Smooth muscle cell (in vitro differentiated cells): ENCODE measurements around the gene MSMB. TPM values are rescaled to one million over a fixed set of nuclear protein-coding genes. Genes with fewer than 3 reads are reported as not detected.

ENCODE experiments used
- DNase-seq: peaks from one replicate; lab custom pipeline; 2025; ENCODE audit not compliant: unreplicated experiment; lab: John Stamatoyannopoulos, UW
- H2AFZ ChIP-seq: fragments of 200-600 bp; sonication (generic); 2 replicates; pipeline ENCODE4 v1.6.0; 2016; ENCODE audit warnings: antibody characterized with exemption, low read depth, mild to moderate bottlenecking
- H3F3A ChIP-seq: fragments of 200-600 bp; sonication (generic); 2 replicates; pipeline ENCODE4 v1.6.0; 2017; ENCODE audit warnings: antibody characterized with exemption, low read depth
- H3K27ac ChIP-seq: fragments of 200-600 bp; sonication (generic); 2 replicates; pipeline ENCODE4 v1.5.1; 2016; ENCODE audit warnings: low read depth, mild to moderate bottlenecking
- H3K27me3 ChIP-seq: fragments of 200-600 bp; sonication (generic); 2 replicates; pipeline ENCODE4 v1.6.1; 2016; ENCODE audit warnings: low read depth, mild to moderate bottlenecking
- H3K36me3 ChIP-seq: fragments of 200-600 bp; sonication (generic); 2 replicates; pipeline ENCODE4 v1.5.1; 2016; ENCODE audit warnings: low read depth
- H3K4me1 ChIP-seq: fragments of 200-600 bp; sonication (generic); 2 replicates; pipeline ENCODE4 v1.5.1; 2016; ENCODE audit warnings: low read depth
- H3K4me2 ChIP-seq: fragments of 200-600 bp; sonication (generic); 2 replicates; pipeline ENCODE4 v1.6.0; 2016; ENCODE audit warnings: mild to moderate bottlenecking
- H3K4me3 ChIP-seq: fragments of 200-600 bp; sonication (generic); 2 replicates; pipeline ENCODE4 v1.5.1; 2016; ENCODE audit warnings: mild to moderate bottlenecking
- H3K79me2 ChIP-seq: fragments of 200-600 bp; sonication (generic); 2 replicates; pipeline ENCODE4 v1.6.0; 2016; ENCODE audit warnings: low read depth, mild to moderate bottlenecking
- H3K9ac ChIP-seq: fragments of 200-600 bp; sonication (generic); 2 replicates; pipeline ENCODE4 v1.6.0; 2016; ENCODE audit warnings: low read depth
- H3K9me3 ChIP-seq: fragments of 200-600 bp; sonication (generic); replicated peaks from 2 replicates; pipeline ENCODE4 v1.5.1; 2016; ENCODE audit warnings: low read depth
- H4K20me1 ChIP-seq: fragments of 200-600 bp; sonication (generic); 2 replicates; pipeline ENCODE4 v1.6.0; 2016; ENCODE audit warnings: low read depth
- CTCF ChIP-seq: fragments of 200-600 bp; sonication (generic); IDR thresholded peaks from 2 replicates; pipeline ENCODE4 v1.5.1; 2017; ENCODE audit warnings: borderline replicate concordance, mild to moderate bottlenecking, antibody characterized with exemption; ENCODE audit not compliant: insufficient read depth, poor library complexity, severe bottlenecking
- WGBS: methylation state at CpG from one replicate; pipeline ENCODE4 v1.1.7; 2016; ENCODE audit warnings: low lambda C conversion rate; 5-methylcytosine and 5-hydroxymethylcytosine counted together
- polyA plus RNA-seq: library from polyadenylated mRNA; unstranded; fragments of >200 nt; fragmentation: Nextera tagmentation; extraction: Ambion mirVana; gene quantifications from 2 replicates; pipeline ENCODE4 v1.2.1, GENCODE V29; 2016
- total RNA-seq: library from RNA; depleted of rRNA; stranded (reverse); fragments of >200 nt; gene quantifications from 2 replicates; pipeline ENCODE4 v1.2.3, GENCODE V29; 2014

MSMB gene
- total and polyA plus RNA-seq, 2 experiments from 2014 or later: 0.50 TPM; not detected in 1

- Histone ChIP-seq H3K27ac (peak overlapping the region; percentile 99), H3K79me2 (peaks cover 79% of the 10 kb centered on the region), H3F3A (peaks cover 23% of the 10 kb centered on the region), H3K4me2 (peak overlapping the region; percentile 21), H2AFZ (no peak overlapping the region), H3K36me3 (no peaks in the 10 kb centered on the region), H3K9ac (peak overlapping the region; percentile 27), H3K4me3 (no peak overlapping the region), H4K20me1 (peaks cover 81% of the 10 kb centered on the region), H3K9me3 (no peaks in the 10 kb centered on the region), H3K4me1 (peaks cover 23% of the 10 kb centered on the region), H3K27me3 (no peaks in the 10 kb centered on the region)
- no peak for DNase-seq
- TF ChIP-seq CTCF: no peak
These were observed 20.0 kb downstream of the MSMB start for GRCh38 chr10:46026106-46026505.

- Histone ChIP-seq H3K4me2 (peak overlapping the region; percentile 8), H3K36me3 (no peaks in the 10 kb centered on the region), H3K9ac (no peak overlapping the region), H3K9me3 (no peaks in the 10 kb centered on the region), H3K27me3 (no peaks in the 10 kb centered on the region), H3K4me1 (peaks cover 21% of the 10 kb centered on the region), H3K4me3 (no peak overlapping the region), H3F3A (peaks cover 23% of the 10 kb centered on the region), H2AFZ (no peak overlapping the region), H3K27ac (peak overlapping the region; percentile 99), H3K79me2 (peaks cover 86% of the 10 kb centered on the region), H4K20me1 (peaks cover 88% of the 10 kb centered on the region)
- 86% methylated on average over 2 of the region's 2 CpGs for WGBS
- no peak for DNase-seq
- TF ChIP-seq CTCF: no peak
These were observed 20.7 kb downstream of the MSMB start for GRCh38 chr10:46025406-46025805.

GRCh38 chr10:46024948-46025347 lies 21.1 kb downstream of the MSMB start:
- no peak for DNase-seq
- Histone ChIP-seq H3K4me1 (peaks cover 22% of the 10 kb centered on the region), H3K27ac (peak overlapping the region; percentile 99), H3K36me3 (no peaks in the 10 kb centered on the region), H3K4me3 (no peak overlapping the region), H3K79me2 (peaks cover 89% of the 10 kb centered on the region), H2AFZ (no peak overlapping the region), H3K4me2 (peak overlapping the region; percentile 3), H3F3A (peaks cover 27% of the 10 kb centered on the region), H3K27me3 (no peaks in the 10 kb centered on the region), H4K20me1 (peaks cover 93% of the 10 kb centered on the region), H3K9ac (peak overlapping the region; percentile 91), H3K9me3 (no peaks in the 10 kb centered on the region)
- TF ChIP-seq CTCF: no peak

- Histone ChIP-seq H4K20me1 (peaks cover 95% of the 10 kb centered on the region), H3K4me3 (peak overlapping the region; percentile 73), H3K36me3 (no peaks in the 10 kb centered on the region), H3K79me2 (peaks cover 89% of the 10 kb centered on the region), H3K4me1 (peaks cover 26% of the 10 kb centered on the region), H3F3A (peaks cover 27% of the 10 kb centered on the region), H2AFZ (no peak overlapping the region), H3K4me2 (peak overlapping the region; percentile 90), H3K9me3 (no peaks in the 10 kb centered on the region), H3K27me3 (no peaks in the 10 kb centered on the region), H3K27ac (peak overlapping the region; percentile 99), H3K9ac (peak overlapping the region; percentile 91)
- DNase-seq: peak; percentile 97
- WGBS: under 1% methylated on average over 45 of the region's 49 CpGs
- no peak for TF ChIP-seq CTCF
These were observed 22.9 kb downstream of the MSMB start for GRCh38 chr10:46022978-46023702.
